ENCODE measurements around the gene RADIL. TPM values are rescaled to one million over a fixed set of nuclear protein-coding genes. Genes with fewer than 3 reads are reported as not detected.

Gene RADIL
- total RNA-seq, 1 donor from 2014 or later, result 0.86 TPM

DNA sequence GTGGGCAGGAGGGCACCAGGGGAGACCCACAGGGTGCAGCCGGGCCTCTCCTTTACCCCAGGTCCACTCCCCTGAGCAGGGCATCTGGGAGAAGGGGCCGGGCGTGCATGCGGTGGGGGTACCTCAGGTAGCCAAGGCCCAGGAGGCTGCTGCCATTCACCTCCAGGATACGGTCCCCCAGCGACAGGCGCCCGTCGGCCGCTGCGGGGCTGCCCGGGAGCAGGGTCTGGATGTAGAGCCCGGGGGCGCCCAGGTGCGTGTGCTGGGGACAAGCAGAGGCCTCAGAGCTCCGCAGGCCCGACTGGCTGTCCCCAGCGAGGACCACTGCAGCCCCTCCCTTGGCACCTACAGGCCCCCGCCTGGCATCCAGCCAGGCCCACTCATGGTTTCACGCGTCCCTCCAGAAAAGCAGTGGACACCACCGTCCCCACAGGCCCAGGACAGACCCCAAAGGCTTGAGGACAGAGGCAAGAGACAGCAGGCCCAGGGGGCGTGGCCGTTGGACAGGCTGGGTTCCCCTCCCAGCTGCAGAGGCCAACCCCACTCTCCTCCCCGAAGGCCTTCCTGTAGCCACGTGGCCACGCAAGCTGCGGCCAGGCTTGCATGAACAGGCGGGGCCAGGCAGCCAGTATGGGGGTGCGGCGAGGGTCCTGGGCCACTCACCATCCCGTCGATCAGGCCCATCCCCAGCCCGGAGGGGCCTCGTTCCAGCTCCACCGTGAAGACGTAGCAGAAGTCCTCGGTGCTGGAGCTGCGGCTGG lies 83.8 kb downstream of the RADIL start:
- peaks cover 3% of the 10 kb centered on the region for H3K4me1 Mint-ChIP-seq (ENCODE audit: low read depth, unreplicated experiment)
- Histone ChIP-seq H3K4me2 (ENCODE audit: low read length) (no peak overlapping the region), H3K9ac (ENCODE audit: low read length) (no peak overlapping the region), H3K4me3 (ENCODE audit: insufficient read depth, low read depth, low read length) (no peak overlapping the region), H3K36me3 (ENCODE audit: insufficient read depth, low read length) (no peaks in the 10 kb centered on the region), H3K4me1 (ENCODE audit: insufficient read depth, low read length) (peaks cover 4% of the 10 kb centered on the region), H4K20me1 (ENCODE audit: insufficient read depth, low read length) (no peaks in the 10 kb centered on the region), H3K9me3 (ENCODE audit: insufficient read depth, low read depth, low read length) (no peaks in the 10 kb centered on the region), H3K27me3 (ENCODE audit: insufficient read depth, low read length) (no peaks in the 10 kb centered on the region), H3K79me2 (ENCODE audit: insufficient read depth, low read length) (no peaks in the 10 kb centered on the region), H2AFZ (ENCODE audit: low read depth, low read length) (no peak overlapping the region), H3K27ac (ENCODE audit: low read depth, low read length) (no peak overlapping the region)
- TF ChIP-seq EZH2 (IDR thresholded peaks at IDR 0.05; ENCODE audit: insufficient read depth, low read length), result no peak
- TF ChIP-seq, protein P1, sequence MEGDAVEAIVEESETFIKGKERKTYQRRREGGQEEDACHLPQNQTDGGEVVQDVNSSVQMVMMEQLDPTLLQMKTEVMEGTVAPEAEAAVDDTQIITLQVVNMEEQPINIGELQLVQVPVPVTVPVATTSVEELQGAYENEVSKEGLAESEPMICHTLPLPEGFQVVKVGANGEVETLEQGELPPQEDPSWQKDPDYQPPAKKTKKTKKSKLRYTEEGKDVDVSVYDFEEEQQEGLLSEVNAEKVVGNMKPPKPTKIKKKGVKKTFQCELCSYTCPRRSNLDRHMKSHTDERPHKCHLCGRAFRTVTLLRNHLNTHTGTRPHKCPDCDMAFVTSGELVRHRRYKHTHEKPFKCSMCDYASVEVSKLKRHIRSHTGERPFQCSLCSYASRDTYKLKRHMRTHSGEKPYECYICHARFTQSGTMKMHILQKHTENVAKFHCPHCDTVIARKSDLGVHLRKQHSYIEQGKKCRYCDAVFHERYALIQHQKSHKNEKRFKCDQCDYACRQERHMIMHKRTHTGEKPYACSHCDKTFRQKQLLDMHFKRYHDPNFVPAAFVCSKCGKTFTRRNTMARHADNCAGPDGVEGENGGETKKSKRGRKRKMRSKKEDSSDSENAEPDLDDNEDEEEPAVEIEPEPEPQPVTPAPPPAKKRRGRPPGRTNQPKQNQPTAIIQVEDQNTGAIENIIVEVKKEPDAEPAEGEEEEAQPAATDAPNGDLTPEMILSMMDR (IDR thresholded peaks at IDR 0.05; ENCODE audit: insufficient read depth, low read depth, low read length), result no peak
- peaks cover 7% of the 10 kb centered on the region for H3K27me3 Mint-ChIP-seq (ENCODE audit: low read depth, unreplicated experiment)
- peaks cover 5% of the 10 kb centered on the region for H3K36me3 Mint-ChIP-seq (ENCODE audit: low read depth, unreplicated experiment)
- H3K4me3 Mint-ChIP-seq (ENCODE audit: unreplicated experiment), result no peak overlapping the region
- FAIRE-seq (no peak), DNase-seq (ENCODE audit: low read depth) (no peak)
- H3K9me3 Mint-ChIP-seq (ENCODE audit: unreplicated experiment), result peaks cover 4% of the 10 kb centered on the region
- H3K27ac Mint-ChIP-seq (ENCODE audit: unreplicated experiment), result no peak overlapping the region

DNA sequence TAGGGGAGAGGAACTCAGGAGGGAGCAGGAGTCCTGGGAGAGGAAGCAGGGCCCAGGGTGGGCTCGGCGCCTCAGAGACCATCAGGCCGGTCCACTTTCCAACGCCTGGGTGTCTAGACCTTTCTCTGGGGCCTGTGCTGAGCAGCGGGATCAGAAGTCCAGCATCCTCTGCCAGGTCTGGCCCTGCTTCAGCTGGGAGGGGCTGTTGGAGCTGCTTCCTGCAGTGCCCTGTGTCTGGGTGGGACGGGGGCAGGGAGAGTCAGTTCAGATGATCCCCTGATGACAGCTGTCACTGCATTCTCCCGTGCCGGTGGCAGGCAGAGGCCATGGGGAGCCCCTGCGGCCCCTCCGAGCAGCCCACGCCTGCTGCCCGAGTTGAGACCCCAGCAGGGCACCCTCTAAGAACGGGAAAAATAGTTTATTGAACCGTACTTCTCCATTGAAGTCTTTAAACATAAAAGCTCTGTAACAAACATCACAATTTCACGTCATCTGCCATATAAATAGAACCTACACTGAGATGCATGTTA lies 84.7 kb downstream of the RADIL start:
- Histone ChIP-seq H3K27me3 (ENCODE audit: insufficient read depth, low read length) (no peaks in the 10 kb centered on the region), H3K9ac (ENCODE audit: low read length) (no peak overlapping the region), H3K79me2 (ENCODE audit: insufficient read depth, low read length) (no peaks in the 10 kb centered on the region), H3K4me2 (ENCODE audit: low read length) (no peak overlapping the region), H3K4me3 (ENCODE audit: insufficient read depth, low read depth, low read length) (no peak overlapping the region), H3K36me3 (ENCODE audit: insufficient read depth, low read length) (no peaks in the 10 kb centered on the region), H3K27ac (ENCODE audit: low read depth, low read length) (no peak overlapping the region), H2AFZ (ENCODE audit: low read depth, low read length) (no peak overlapping the region), H4K20me1 (ENCODE audit: insufficient read depth, low read length) (no peaks in the 10 kb centered on the region), H3K4me1 (ENCODE audit: insufficient read depth, low read length) (peaks cover 11% of the 10 kb centered on the region), H3K9me3 (ENCODE audit: insufficient read depth, low read depth, low read length) (no peaks in the 10 kb centered on the region)
- peaks cover 13% of the 10 kb centered on the region for H3K36me3 Mint-ChIP-seq (ENCODE audit: low read depth, unreplicated experiment)
- H3K4me1 Mint-ChIP-seq (ENCODE audit: low read depth, unreplicated experiment), result peaks cover 11% of the 10 kb centered on the region
- H3K9me3 Mint-ChIP-seq (ENCODE audit: unreplicated experiment), result peaks cover 4% of the 10 kb centered on the region
- DNase-seq (ENCODE audit: low read depth) (no peak), FAIRE-seq (no peak)
- no peak overlapping the region for H3K27ac Mint-ChIP-seq (ENCODE audit: unreplicated experiment)
- TF ChIP-seq EZH2 (IDR thresholded peaks at IDR 0.05; ENCODE audit: insufficient read depth, low read length), result no peak
- TF ChIP-seq, protein P1 (IDR thresholded peaks at IDR 0.05; ENCODE audit: insufficient read depth, low read depth, low read length), result no peak
- no peak overlapping the region for H3K4me3 Mint-ChIP-seq (ENCODE audit: unreplicated experiment)
- H3K27me3 Mint-ChIP-seq (ENCODE audit: low read depth, unreplicated experiment), result peaks cover 7% of the 10 kb centered on the region
